ENCODE measurements around the gene GCGR. TPM values are rescaled to one million over a fixed set of nuclear protein-coding genes. Genes with fewer than 3 reads are reported as not detected.

Gene GCGR
- total and polyA plus RNA-seq, 2 donors from 2014 or later: 9.3 to 37.2 TPM

- no peak overlapping the region for H3K4me3 ChIP-seq (ENCODE audit: low read length in 3 of 3)
- DNase-seq (peak in 1 of 5 donors; percentile 59), FAIRE-seq (no peak)
- no peaks in the 10 kb centered on the region for H3K9me3 ChIP-seq (ENCODE audit: control insufficient read depth in 2 of 3, insufficient read depth in 1 of 3, low read length in 3 of 3)
- H3K36me3 ChIP-seq (ENCODE audit: control insufficient read depth in 2 of 3, insufficient read depth in 3 of 3, low read length in 3 of 3): no peaks in the 10 kb centered on the region
- H3K27me3 ChIP-seq (ENCODE audit: control insufficient read depth, insufficient read depth, low read length): no peaks in the 10 kb centered on the region
- intact Hi-C loops (cut with DNase I): no loop called here
- peaks cover 0 to 4% (median 0%) of the 10 kb centered on the region in 3 donors for H3K4me1 ChIP-seq (ENCODE audit: control insufficient read depth in 2 of 3, insufficient read depth in 2 of 3, low read depth in 1 of 3, low read length in 3 of 3)
- no peak for TF ChIP-seq CTCF (IDR thresholded peaks at IDR 0.05; ENCODE audit: borderline replicate concordance, extremely low read depth, insufficient read depth)
- no peak overlapping the region for H3K9ac ChIP-seq (ENCODE audit: low read length in 3 of 3)
- no peak overlapping the region for H3K27ac ChIP-seq (ENCODE audit: low read depth in 2 of 2, low read length in 2 of 2)
Observed at GRCh38 chr17:81808778-81809555, 5.0 kb downstream of the GCGR start.

GRCh38 chr17:81809556-81809998 is 5.6 kb downstream of the GCGR start:
- no peak overlapping the region for H3K9ac ChIP-seq (ENCODE audit: low read length in 3 of 3)
- no peak for FAIRE-seq
- no peak overlapping the region for H3K4me3 ChIP-seq (ENCODE audit: low read length in 3 of 3)
- DNase-seq: no peak
- H3K36me3 ChIP-seq (ENCODE audit: control insufficient read depth in 2 of 3, insufficient read depth in 3 of 3, low read length in 3 of 3): no peaks in the 10 kb centered on the region
- H3K27me3 ChIP-seq (ENCODE audit: control insufficient read depth, insufficient read depth, low read length): no peaks in the 10 kb centered on the region
- no peak overlapping the region for H3K27ac ChIP-seq (ENCODE audit: low read depth in 2 of 2, low read length in 2 of 2)
- H3K4me1 ChIP-seq (ENCODE audit: control insufficient read depth in 2 of 3, insufficient read depth in 2 of 3, low read depth in 1 of 3, low read length in 3 of 3): peaks cover 0 to 4% (median 0%) of the 10 kb centered on the region in 3 donors
- intact Hi-C loops (cut with DNase I): no loop called here
- no peaks in the 10 kb centered on the region for H3K9me3 ChIP-seq (ENCODE audit: control insufficient read depth in 2 of 3, insufficient read depth in 1 of 3, low read length in 3 of 3)
- no peak for TF ChIP-seq CTCF (IDR thresholded peaks at IDR 0.05; ENCODE audit: borderline replicate concordance, extremely low read depth, insufficient read depth)

- peak in 1 of 5 donors; percentile 57 for DNase-seq
- H3K4me1 ChIP-seq (ENCODE audit: control insufficient read depth in 2 of 3, insufficient read depth in 2 of 3, low read depth in 1 of 3, low read length in 3 of 3): peaks cover 0 to 6% (median 0%) of the 10 kb centered on the region in 3 donors
- FAIRE-seq: no peak
- no peaks in the 10 kb centered on the region for H3K36me3 ChIP-seq (ENCODE audit: control insufficient read depth in 2 of 3, insufficient read depth in 3 of 3, low read length in 3 of 3)
- intact Hi-C loops (cut with DNase I): no loop called here
- TF ChIP-seq CTCF (IDR thresholded peaks at IDR 0.05; ENCODE audit: borderline replicate concordance, extremely low read depth, insufficient read depth): no peak
- H3K4me3 ChIP-seq (ENCODE audit: low read length in 3 of 3): no peak overlapping the region
- no peaks in the 10 kb centered on the region for H3K27me3 ChIP-seq (ENCODE audit: control insufficient read depth, insufficient read depth, low read length)
- peak overlapping the region in 1 of 2 donors; percentile 47 for H3K27ac ChIP-seq (ENCODE audit: low read depth in 2 of 2, low read length in 2 of 2)
- no peak overlapping the region for H3K9ac ChIP-seq (ENCODE audit: low read length in 3 of 3)
- no peaks in the 10 kb centered on the region for H3K9me3 ChIP-seq (ENCODE audit: control insufficient read depth in 2 of 3, insufficient read depth in 1 of 3, low read length in 3 of 3)
Observed at GRCh38 chr17:81810476-81810875, 6.5 kb downstream of the GCGR start.

Measured in kidney (tissue), 14 donors.